HG03457 (cell line): ENCODE results near the gene NT5C2.

ENCODE experiments used
- ATAC-seq: cut with Tn5 transposase; IDR thresholded peaks from one replicate; pipeline ENCODE4 v1.9.1; 2021; ENCODE audit warnings: moderate number of reproducible peaks; ENCODE audit not compliant: unreplicated experiment

The NT5C2 gene

GRCh38 chr10:103125323-103126267 is 67.5 kb downstream of the NT5C2 start:
- no peak for ATAC-seq

GRCh38 chr10:103124420-103125096 is 68.5 kb downstream of the NT5C2 start:
- ATAC-seq: no peak

GRCh38 chr10:103123282-103124024 is 69.6 kb downstream of the NT5C2 start:
- no peak for ATAC-seq

GRCh38 chr10:103120977-103121735 is 71.9 kb downstream of the NT5C2 start:
- no peak for ATAC-seq

- no peak for ATAC-seq
Observed at GRCh38 chr10:103120546-103120945, 72.5 kb downstream of the NT5C2 start.

GRCh38 chr10:103117247-103117646 is 75.8 kb downstream of the NT5C2 start:
- no peak for ATAC-seq

- no peak for ATAC-seq
Observed at GRCh38 chr10:103114876-103115275, 78.2 kb downstream of the NT5C2 start.

GRCh38 chr10:103111918-103112877 is 80.9 kb downstream of the NT5C2 start:
- ATAC-seq: peak; percentile 58

- ATAC-seq: peak; percentile 46
Observed at GRCh38 chr10:103111031-103111917, 81.8 kb downstream of the NT5C2 start.

GRCh38 chr10:103110407-103110806 is 82.7 kb downstream of the NT5C2 start:
- ATAC-seq: no peak

GRCh38 chr10:103109821-103110220 is 83.3 kb downstream of the NT5C2 start:
- ATAC-seq: no peak

- no peak for ATAC-seq
Observed at GRCh38 chr10:103106539-103106938, 86.5 kb downstream of the NT5C2 start.

GRCh38 chr10:103105462-103105861 is 87.6 kb downstream of the NT5C2 start:
- ATAC-seq: no peak

GRCh38 chr10:103104721-103105120 is 88.4 kb downstream of the NT5C2 start:
- ATAC-seq: no peak

GRCh38 chr10:103103989-103104388 is 89.1 kb downstream of the NT5C2 start:
- ATAC-seq: no peak

GRCh38 chr10:103102195-103102594 is 90.9 kb downstream of the NT5C2 start:
- ATAC-seq: no peak

GRCh38 chr10:103100620-103101019 is 92.5 kb downstream of the NT5C2 start:
- ATAC-seq: no peak

- ATAC-seq: no peak
Observed at GRCh38 chr10:103098240-103098639, 94.8 kb downstream of the NT5C2 start.

- no peak for ATAC-seq
Observed at GRCh38 chr10:103096130-103096529, 96.9 kb downstream of the NT5C2 start.
